ENCODE results near the gene PHAF1. TPM values are rescaled to one million over a fixed set of nuclear protein-coding genes. Genes with fewer than 3 reads are reported as not detected.
A peak's percentile ranks its signal among the peaks of the same experiment; 100 is the strongest.

The PHAF1 gene
- total and polyA plus RNA-seq, 9 of the 15 experiments (the other 6 are each of a cell fraction or from before 2014, with no cell fraction given) = 5.1 to 25.4 (median 13.8) TPM

GRCh38 chr16:67155295-67156142, 45.8 kb downstream of the PHAF1 start (continued):
- no peak for TF ChIP-seq PBX2 (CRISPR knock-in tag; IDR thresholded peaks at IDR 0.05; ENCODE audit: low read depth)
- no peak for TF ChIP-seq PBX2 (tag; conservative IDR thresholded peaks at IDR 0.05; ENCODE audit: low read depth)
- no peak for TF ChIP-seq ZC3H8 (IDR thresholded peaks at IDR 0.05)
- TF ChIP-seq, protein P1, sequence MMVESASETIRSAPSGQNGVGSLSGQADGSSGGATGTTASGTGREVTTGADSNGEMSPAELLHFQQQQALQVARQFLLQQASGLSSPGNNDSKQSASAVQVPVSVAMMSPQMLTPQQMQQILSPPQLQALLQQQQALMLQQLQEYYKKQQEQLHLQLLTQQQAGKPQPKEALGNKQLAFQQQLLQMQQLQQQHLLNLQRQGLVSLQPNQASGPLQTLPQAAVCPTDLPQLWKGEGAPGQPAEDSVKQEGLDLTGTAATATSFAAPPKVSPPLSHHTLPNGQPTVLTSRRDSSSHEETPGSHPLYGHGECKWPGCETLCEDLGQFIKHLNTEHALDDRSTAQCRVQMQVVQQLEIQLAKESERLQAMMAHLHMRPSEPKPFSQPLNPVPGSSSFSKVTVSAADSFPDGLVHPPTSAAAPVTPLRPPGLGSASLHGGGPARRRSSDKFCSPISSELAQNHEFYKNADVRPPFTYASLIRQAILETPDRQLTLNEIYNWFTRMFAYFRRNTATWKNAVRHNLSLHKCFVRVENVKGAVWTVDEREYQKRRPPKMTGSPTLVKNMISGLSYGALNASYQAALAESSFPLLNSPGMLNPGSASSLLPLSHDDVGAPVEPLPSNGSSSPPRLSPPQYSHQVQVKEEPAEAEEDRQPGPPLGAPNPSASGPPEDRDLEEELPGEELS (CRISPR knock-in tag; IDR thresholded peaks at IDR 0.05; ENCODE audit: borderline replicate concordance) = no peak
- TF ChIP-seq KLF6 (CRISPR knock-in tag; IDR thresholded peaks at IDR 0.05; ENCODE audit: borderline replicate concordance) = no peak
- no peak for TF ChIP-seq ZNF668 (CRISPR knock-in tag; IDR thresholded peaks at IDR 0.05)
- no peak for TF ChIP-seq BRD4 (IDR thresholded peaks at IDR 0.05)
- no peak for TF ChIP-seq ZKSCAN8 (CRISPR knock-in tag; IDR thresholded peaks at IDR 0.05)
- TF ChIP-seq ERF (CRISPR knock-in tag; IDR thresholded peaks at IDR 0.05) = no peak
- TF ChIP-seq PCBP1 (IDR thresholded peaks at IDR 0.05; ENCODE audit: low read depth, low read length, poor library complexity, severe bottlenecking) = peak; percentile 44
- no peak for TF ChIP-seq ASH1L (IDR thresholded peaks at IDR 0.05; ENCODE audit: borderline replicate concordance, low read depth, partially characterized antibody)
- TF ChIP-seq GATA2 (CRISPR knock-in tag; IDR thresholded peaks at IDR 0.05) = no peak
- no peak for TF ChIP-seq PATZ1 (CRISPR knock-in tag; IDR thresholded peaks at IDR 0.05; ENCODE audit: borderline replicate concordance)

Measured in K562 (cell line).